Measurements from ENCODE around the gene CNGA3. TPM values are rescaled to one million over a fixed set of nuclear protein-coding genes. Genes with fewer than 3 reads are reported as not detected.

Gene CNGA3
- total and polyA plus RNA-seq, 2 donors (not counting 1 experiment from before 2014, with no cell fraction given), result under 0.01 TPM; not detected in 1

DNA sequence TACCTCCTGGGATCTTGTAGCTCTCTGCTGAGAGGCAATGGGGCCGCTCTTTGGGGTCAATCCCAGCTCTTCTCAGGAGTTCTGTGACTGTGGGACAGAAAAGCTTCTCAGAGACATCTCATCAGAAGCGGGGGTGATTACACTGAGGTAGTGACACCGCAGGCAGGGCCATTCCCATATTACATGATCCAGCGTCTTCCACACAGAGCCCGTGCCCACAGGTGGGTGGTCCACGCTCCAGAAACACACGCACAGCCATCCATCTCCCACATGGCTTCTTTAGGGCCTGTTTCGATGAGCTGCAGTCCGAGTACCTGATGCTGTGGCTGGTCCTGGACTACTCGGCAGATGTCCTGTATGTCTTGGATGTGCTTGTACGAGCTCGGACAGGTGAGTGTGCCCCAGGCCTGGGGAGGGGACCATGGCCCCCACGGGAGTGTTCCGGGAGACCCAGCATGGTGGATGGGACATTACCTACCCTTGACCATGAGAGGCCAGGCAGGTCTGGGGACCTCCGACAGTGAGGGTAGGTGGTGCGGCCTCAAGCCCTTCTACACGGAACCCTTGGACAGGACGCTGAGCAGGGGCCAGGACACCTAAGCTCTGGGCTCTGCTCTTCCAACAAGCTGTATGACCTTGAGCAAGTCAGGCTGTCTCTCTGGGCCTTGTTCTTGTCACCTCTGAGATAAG, 45.5 kb downstream of the CNGA3 start:
- no peaks in the 10 kb centered on the region for H3K36me3 ChIP-seq (ENCODE audit: control insufficient read depth, insufficient read depth, low read length)
- no peak for DNase-seq (ENCODE audit: low read depth in 2 of 2)
- H3K4me1 ChIP-seq (ENCODE audit: control insufficient read depth, extremely low read depth, insufficient read depth, low read length), result no peaks in the 10 kb centered on the region
- H3K4me3 ChIP-seq (replicated peaks in 1 of 4; ENCODE audit: control extremely low read depth in 1 of 4, insufficient read depth in 1 of 4, low read depth in 3 of 4, low read length in 4 of 4), result no peak overlapping the region
- no peak overlapping the region for H3K9ac ChIP-seq (ENCODE audit: insufficient read depth, low read length)
- no peaks in the 10 kb centered on the region for H3K9me3 ChIP-seq (ENCODE audit: control insufficient read depth, insufficient read depth, low read depth, low read length)
- H4K20me1 ChIP-seq (ENCODE audit: control insufficient read depth, extremely low read depth, insufficient read depth, low read length), result no peaks in the 10 kb centered on the region
- no peak overlapping the region for H3K27ac ChIP-seq (ENCODE audit: insufficient read depth, low read length)
- TF ChIP-seq, protein P1, sequence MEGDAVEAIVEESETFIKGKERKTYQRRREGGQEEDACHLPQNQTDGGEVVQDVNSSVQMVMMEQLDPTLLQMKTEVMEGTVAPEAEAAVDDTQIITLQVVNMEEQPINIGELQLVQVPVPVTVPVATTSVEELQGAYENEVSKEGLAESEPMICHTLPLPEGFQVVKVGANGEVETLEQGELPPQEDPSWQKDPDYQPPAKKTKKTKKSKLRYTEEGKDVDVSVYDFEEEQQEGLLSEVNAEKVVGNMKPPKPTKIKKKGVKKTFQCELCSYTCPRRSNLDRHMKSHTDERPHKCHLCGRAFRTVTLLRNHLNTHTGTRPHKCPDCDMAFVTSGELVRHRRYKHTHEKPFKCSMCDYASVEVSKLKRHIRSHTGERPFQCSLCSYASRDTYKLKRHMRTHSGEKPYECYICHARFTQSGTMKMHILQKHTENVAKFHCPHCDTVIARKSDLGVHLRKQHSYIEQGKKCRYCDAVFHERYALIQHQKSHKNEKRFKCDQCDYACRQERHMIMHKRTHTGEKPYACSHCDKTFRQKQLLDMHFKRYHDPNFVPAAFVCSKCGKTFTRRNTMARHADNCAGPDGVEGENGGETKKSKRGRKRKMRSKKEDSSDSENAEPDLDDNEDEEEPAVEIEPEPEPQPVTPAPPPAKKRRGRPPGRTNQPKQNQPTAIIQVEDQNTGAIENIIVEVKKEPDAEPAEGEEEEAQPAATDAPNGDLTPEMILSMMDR (conservative IDR thresholded peaks at IDR 0.05 in 1 of 2, IDR thresholded peaks at IDR 0.05 in 1 of 2; ENCODE audit: low read depth in 1 of 2, low read length in 2 of 2), result no peak
- no peak for TF ChIP-seq EZH2 (IDR thresholded peaks at IDR 0.05; ENCODE audit: low read length, missing control alignments)
- H3K27me3 ChIP-seq (ENCODE audit: control insufficient read depth, insufficient read depth, low read length), result peaks cover 3% of the 10 kb centered on the region
- H3K79me2 ChIP-seq (ENCODE audit: control insufficient read depth, insufficient read depth, low read length), result no peaks in the 10 kb centered on the region
- H3K4me2 ChIP-seq (ENCODE audit: extremely low read depth, insufficient read depth, low read length), result no peak overlapping the region
- no peak overlapping the region for H2AFZ ChIP-seq (ENCODE audit: low read length)

DNA sequence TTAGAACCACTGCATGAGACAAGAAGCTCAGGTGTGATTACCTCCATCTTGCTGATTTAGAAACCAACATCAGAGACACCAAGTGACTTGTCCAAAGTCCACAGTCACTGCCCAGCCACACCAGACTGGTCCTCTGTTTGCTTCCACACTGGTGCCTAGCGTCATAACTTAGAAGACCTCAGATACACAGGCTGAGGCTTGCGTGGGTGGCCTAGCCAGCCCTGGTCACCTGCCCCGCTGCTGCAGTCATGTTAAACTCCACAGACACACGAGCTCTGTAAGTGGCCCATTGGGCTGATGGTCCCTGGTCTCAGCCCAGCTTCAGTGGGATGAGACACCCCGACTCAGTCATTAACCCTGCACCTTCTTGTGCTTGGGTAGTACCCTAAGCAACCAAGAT, 47.1 kb downstream of the CNGA3 start:
- Histone ChIP-seq H3K4me2 (ENCODE audit: extremely low read depth, insufficient read depth, low read length) (no peak overlapping the region), H3K9ac (ENCODE audit: insufficient read depth, low read length) (no peak overlapping the region), H3K4me1 (ENCODE audit: control insufficient read depth, extremely low read depth, insufficient read depth, low read length) (no peaks in the 10 kb centered on the region), H3K36me3 (ENCODE audit: control insufficient read depth, insufficient read depth, low read length) (no peaks in the 10 kb centered on the region), H3K79me2 (ENCODE audit: control insufficient read depth, insufficient read depth, low read length) (no peaks in the 10 kb centered on the region), H3K9me3 (ENCODE audit: control insufficient read depth, insufficient read depth, low read depth, low read length) (no peaks in the 10 kb centered on the region), H3K4me3 (replicated peaks in 1 of 4; ENCODE audit: control extremely low read depth in 1 of 4, insufficient read depth in 1 of 4, low read depth in 3 of 4, low read length in 4 of 4) (no peak overlapping the region), H2AFZ (ENCODE audit: low read length) (no peak overlapping the region), H3K27me3 (ENCODE audit: control insufficient read depth, insufficient read depth, low read length) (peaks cover 3% of the 10 kb centered on the region), H4K20me1 (ENCODE audit: control insufficient read depth, extremely low read depth, insufficient read depth, low read length) (no peaks in the 10 kb centered on the region), H3K27ac (ENCODE audit: insufficient read depth, low read length) (no peak overlapping the region)
- TF ChIP-seq, protein P1 (conservative IDR thresholded peaks at IDR 0.05 in 1 of 2, IDR thresholded peaks at IDR 0.05 in 1 of 2; ENCODE audit: low read depth in 1 of 2, low read length in 2 of 2), result no peak
- TF ChIP-seq EZH2 (IDR thresholded peaks at IDR 0.05; ENCODE audit: low read length, missing control alignments), result no peak
- no peak for DNase-seq (ENCODE audit: low read depth in 2 of 2)

DNA sequence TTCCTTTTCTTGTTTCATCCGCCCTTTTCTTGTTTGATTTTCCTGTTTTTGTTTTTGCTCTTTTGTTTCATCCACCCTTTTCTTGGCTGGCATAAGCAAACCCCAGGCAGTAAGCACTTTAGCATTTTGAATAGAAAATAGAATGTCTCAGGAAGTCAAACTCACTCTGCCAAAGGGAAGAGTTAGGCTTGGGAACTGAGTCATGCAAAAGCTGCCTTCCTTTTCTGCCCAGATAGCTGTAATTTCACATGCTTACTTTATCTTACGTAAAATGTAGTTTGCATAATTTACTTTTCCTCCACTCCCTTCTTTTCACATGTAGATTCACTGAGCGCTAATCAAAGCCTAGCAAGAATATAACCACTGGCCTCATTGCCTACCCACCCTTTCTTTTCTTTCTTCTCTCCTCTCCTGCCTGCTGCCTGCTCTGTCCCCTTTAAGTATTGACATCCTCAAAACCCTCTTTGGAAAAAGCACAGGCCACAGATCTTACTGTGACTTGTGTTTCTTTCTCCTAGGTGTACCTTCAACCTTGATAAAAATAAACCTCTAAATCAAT, 48.4 kb downstream of the CNGA3 start:
- H3K27me3 ChIP-seq (ENCODE audit: control insufficient read depth, insufficient read depth, low read length), result peaks cover 3% of the 10 kb centered on the region
- no peak overlapping the region for H3K4me2 ChIP-seq (ENCODE audit: extremely low read depth, insufficient read depth, low read length)
- DNase-seq (ENCODE audit: low read depth in 2 of 2), result peak in 1 of 2 donors; percentile 29
- no peaks in the 10 kb centered on the region for H3K36me3 ChIP-seq (ENCODE audit: control insufficient read depth, insufficient read depth, low read length)
- H2AFZ ChIP-seq (ENCODE audit: low read length), result no peak overlapping the region
- no peaks in the 10 kb centered on the region for H3K4me1 ChIP-seq (ENCODE audit: control insufficient read depth, extremely low read depth, insufficient read depth, low read length)
- H4K20me1 ChIP-seq (ENCODE audit: control insufficient read depth, extremely low read depth, insufficient read depth, low read length), result no peaks in the 10 kb centered on the region
- H3K79me2 ChIP-seq (ENCODE audit: control insufficient read depth, insufficient read depth, low read length), result no peaks in the 10 kb centered on the region
- no peak overlapping the region for H3K27ac ChIP-seq (ENCODE audit: insufficient read depth, low read length)
- no peak overlapping the region for H3K4me3 ChIP-seq (replicated peaks in 1 of 4; ENCODE audit: control extremely low read depth in 1 of 4, insufficient read depth in 1 of 4, low read depth in 3 of 4, low read length in 4 of 4)
- H3K9ac ChIP-seq (ENCODE audit: insufficient read depth, low read length), result no peak overlapping the region
- H3K9me3 ChIP-seq (ENCODE audit: control insufficient read depth, insufficient read depth, low read depth, low read length), result no peaks in the 10 kb centered on the region
- TF ChIP-seq, protein P1 (conservative IDR thresholded peaks at IDR 0.05 in 1 of 2, IDR thresholded peaks at IDR 0.05 in 1 of 2; ENCODE audit: low read depth in 1 of 2, low read length in 2 of 2), result no peak
- no peak for TF ChIP-seq EZH2 (IDR thresholded peaks at IDR 0.05; ENCODE audit: low read length, missing control alignments)

All from fibroblast of lung (primary cell).